K562 (cell line): ENCODE data around the gene TUT1. TPM values are rescaled to one million over a fixed set of nuclear protein-coding genes. Genes with fewer than 3 reads are reported as not detected.

ENCODE experiments used
- CBFB ChIP-seq: sonication (generic); formaldehyde crosslinking; IDR thresholded peaks from 2 replicates; pipeline ENCODE4 v1.4.0; 2020; ENCODE audit warnings: mild to moderate bottlenecking, missing genetic modification reagents
- CTBP1 ChIP-seq: fragments of 450-650 bp; IDR thresholded peaks from 2 replicates; pipeline ENCODE4 v1.6.1; 2016; ENCODE audit warnings: borderline replicate concordance
- KHSRP ChIP-seq: fragments of 450-650 bp; IDR thresholded peaks from 2 replicates; pipeline ENCODE4 v1.6.1; 2017
- PML ChIP-seq: IDR thresholded peaks from 2 replicates; pipeline ENCODE4 v1.6.1; 2012; ENCODE audit warnings: low read length, inconsistent platforms
- SIRT6 ChIP-seq: IDR thresholded peaks from one replicate; pipeline ENCODE4 v1.6.1; 2012; ENCODE audit warnings: low read depth, mild to moderate bottlenecking, control low read depth, inconsistent platforms, low read length, moderate library complexity
- TOE1 ChIP-seq, 2 experiments: fragments of 450-650 bp in 1 of 2; sonication (generic) in 1 of 2; formaldehyde crosslinking in 1 of 2; IDR thresholded peaks; 2 replicates each; pipeline versions ENCODE4 v1.7.1 to v1.8.0; 2016 to 2022; ENCODE audit warnings: borderline replicate concordance in 2 of 2, mild to moderate bottlenecking in 2 of 2, antibody characterized with exemption in 1 of 2, inconsistent platforms in 1 of 2, low read depth in 1 of 2, missing genetic modification reagents in 1 of 2, moderate library complexity in 1 of 2
- VEZF1 ChIP-seq: fragments of 200-800 bp; sonication (Bioruptor generic); IDR thresholded peaks from 2 replicates; pipeline ENCODE4 v1.6.1; 2017; ENCODE audit warnings: missing genetic modification characterization, missing compliant biosample characterization
- ZBED1 ChIP-seq: IDR thresholded peaks from 2 replicates; pipeline ENCODE4 v1.6.1; 2014
- ZC3H11A ChIP-seq: IDR thresholded peaks from 2 replicates; pipeline ENCODE4 v1.6.1; 2012; ENCODE audit warnings: low read depth, low read length, improper control_type of control experiment
- ZZZ3 ChIP-seq: fragments of 450-650 bp; IDR thresholded peaks from 2 replicates; pipeline ENCODE4 v1.6.1; 2016; ENCODE audit warnings: antibody characterized with exemption, mild to moderate bottlenecking, moderate library complexity
- polyA plus RNA-seq, 8 experiments: library from polyadenylated mRNA; depleted of rRNA in 4 of 8; stranded (reverse) in 5 of 8; unstranded in 3 of 8; fragments of >200 nt; fragmentation: Nextera tagmentation in 2 of 8; fragmentation: Illumina TruSeq in 1 of 8; extraction: Ambion mirVana in 2 of 8; extraction: Trizol in 1 of 8; gene quantifications; 2 replicates each; pipeline versions ENCODE4 v1.2.1 to v1.2.3, GENCODE V29; 2011 to 2014; ENCODE audit warnings: inconsistent platforms in 1 of 8, missing spikeins in 1 of 8
- total RNA-seq, 7 experiments: library from RNA; depleted of rRNA in 6 of 7; stranded (reverse); fragments of >200 nt in 6 of 7; fragmentation: Illumina TruSeq in 2 of 7; extraction: Trizol in 2 of 7; gene quantifications; 2 replicates each; pipeline versions ENCODE4 v1.2.1 to v1.2.3, GENCODE V29; 2011 to 2021; ENCODE audit warnings: low replicate concordance in 1 of 7
- TF ChIP-seq, protein P1 (sequence below): fragments of 250-450 bp; sonication (Bioruptor Pico); IDR thresholded peaks from 2 replicates; pipeline ENCODE4 v1.4.0; 2020; ENCODE audit warnings: mild to moderate bottlenecking, moderate library complexity, borderline replicate concordance
- TF ChIP-seq, protein P2 (sequence below), 2 experiments: fragments of 450-650 bp in 1 of 2; sonication (generic) in 1 of 2; formaldehyde crosslinking in 1 of 2; IDR thresholded peaks; 2 replicates each; pipeline versions ENCODE4 v1.7.1 to v1.9.0; 2016 to 2022; ENCODE audit warnings: inconsistent platforms in 1 of 2, mild to moderate bottlenecking in 1 of 2, missing genetic modification reagents in 1 of 2
- TF ChIP-seq, protein P3 (sequence below): sonication (generic); formaldehyde crosslinking; IDR thresholded peaks from 2 replicates; pipeline ENCODE4 v1.8.0; 2022; ENCODE audit warnings: missing genetic modification reagents, mild to moderate bottlenecking, borderline replicate concordance

TUT1 gene
- total and polyA plus RNA-seq, 9 of the 15 experiments (the other 6 are each of a cell fraction or from before 2014, with no cell fraction given), result 0.66 to 44.3 (median 15.7) TPM

GRCh38 chr11:62574363-62575071, 16.8 kb downstream of the TUT1 start (continued):
- TF ChIP-seq, protein P1, sequence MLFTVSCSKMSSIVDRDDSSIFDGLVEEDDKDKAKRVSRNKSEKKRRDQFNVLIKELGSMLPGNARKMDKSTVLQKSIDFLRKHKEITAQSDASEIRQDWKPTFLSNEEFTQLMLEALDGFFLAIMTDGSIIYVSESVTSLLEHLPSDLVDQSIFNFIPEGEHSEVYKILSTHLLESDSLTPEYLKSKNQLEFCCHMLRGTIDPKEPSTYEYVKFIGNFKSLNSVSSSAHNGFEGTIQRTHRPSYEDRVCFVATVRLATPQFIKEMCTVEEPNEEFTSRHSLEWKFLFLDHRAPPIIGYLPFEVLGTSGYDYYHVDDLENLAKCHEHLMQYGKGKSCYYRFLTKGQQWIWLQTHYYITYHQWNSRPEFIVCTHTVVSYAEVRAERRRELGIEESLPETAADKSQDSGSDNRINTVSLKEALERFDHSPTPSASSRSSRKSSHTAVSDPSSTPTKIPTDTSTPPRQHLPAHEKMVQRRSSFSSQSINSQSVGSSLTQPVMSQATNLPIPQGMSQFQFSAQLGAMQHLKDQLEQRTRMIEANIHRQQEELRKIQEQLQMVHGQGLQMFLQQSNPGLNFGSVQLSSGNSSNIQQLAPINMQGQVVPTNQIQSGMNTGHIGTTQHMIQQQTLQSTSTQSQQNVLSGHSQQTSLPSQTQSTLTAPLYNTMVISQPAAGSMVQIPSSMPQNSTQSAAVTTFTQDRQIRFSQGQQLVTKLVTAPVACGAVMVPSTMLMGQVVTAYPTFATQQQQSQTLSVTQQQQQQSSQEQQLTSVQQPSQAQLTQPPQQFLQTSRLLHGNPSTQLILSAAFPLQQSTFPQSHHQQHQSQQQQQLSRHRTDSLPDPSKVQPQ (CRISPR knock-in tag), result no peak
- TF ChIP-seq TOE1 (IDR thresholded peaks at IDR 0.05; ENCODE audit: borderline replicate concordance), result peak; percentile 40; the same call in 1 of the 2 replicates
- no peak for TF ChIP-seq TOE1 (CRISPR knock-in tag; IDR thresholded peaks at IDR 0.05; ENCODE audit: borderline replicate concordance, low read depth)
- no peak for TF ChIP-seq VEZF1 (CRISPR knock-in tag)
- TF ChIP-seq ZZZ3, result no peak
- TF ChIP-seq, protein P2, sequence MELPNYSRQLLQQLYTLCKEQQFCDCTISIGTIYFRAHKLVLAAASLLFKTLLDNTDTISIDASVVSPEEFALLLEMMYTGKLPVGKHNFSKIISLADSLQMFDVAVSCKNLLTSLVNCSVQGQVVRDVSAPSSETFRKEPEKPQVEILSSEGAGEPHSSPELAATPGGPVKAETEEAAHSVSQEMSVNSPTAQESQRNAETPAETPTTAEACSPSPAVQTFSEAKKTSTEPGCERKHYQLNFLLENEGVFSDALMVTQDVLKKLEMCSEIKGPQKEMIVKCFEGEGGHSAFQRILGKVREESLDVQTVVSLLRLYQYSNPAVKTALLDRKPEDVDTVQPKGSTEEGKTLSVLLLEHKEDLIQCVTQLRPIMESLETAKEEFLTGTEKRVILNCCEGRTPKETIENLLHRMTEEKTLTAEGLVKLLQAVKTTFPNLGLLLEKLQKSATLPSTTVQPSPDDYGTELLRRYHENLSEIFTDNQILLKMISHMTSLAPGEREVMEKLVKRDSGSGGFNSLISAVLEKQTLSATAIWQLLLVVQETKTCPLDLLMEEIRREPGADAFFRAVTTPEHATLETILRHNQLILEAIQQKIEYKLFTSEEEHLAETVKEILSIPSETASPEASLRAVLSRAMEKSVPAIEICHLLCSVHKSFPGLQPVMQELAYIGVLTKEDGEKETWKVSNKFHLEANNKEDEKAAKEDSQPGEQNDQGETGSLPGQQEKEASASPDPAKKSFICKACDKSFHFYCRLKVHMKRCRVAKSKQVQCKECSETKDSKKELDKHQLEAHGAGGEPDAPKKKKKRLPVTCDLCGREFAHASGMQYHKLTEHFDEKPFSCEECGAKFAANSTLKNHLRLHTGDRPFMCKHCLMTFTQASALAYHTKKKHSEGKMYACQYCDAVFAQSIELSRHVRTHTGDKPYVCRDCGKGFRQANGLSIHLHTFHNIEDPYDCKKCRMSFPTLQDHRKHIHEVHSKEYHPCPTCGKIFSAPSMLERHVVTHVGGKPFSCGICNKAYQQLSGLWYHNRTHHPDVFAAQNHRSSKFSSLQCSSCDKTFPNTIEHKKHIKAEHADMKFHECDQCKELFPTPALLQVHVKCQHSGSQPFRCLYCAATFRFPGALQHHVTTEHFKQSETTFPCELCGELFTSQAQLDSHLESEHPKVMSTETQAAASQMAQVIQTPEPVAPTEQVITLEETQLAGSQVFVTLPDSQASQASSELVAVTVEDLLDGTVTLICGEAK (IDR thresholded peaks at IDR 0.05), result no peak
- TF ChIP-seq, protein P2 (CRISPR knock-in tag; IDR thresholded peaks at IDR 0.05), result no peak
- TF ChIP-seq, protein P3, sequence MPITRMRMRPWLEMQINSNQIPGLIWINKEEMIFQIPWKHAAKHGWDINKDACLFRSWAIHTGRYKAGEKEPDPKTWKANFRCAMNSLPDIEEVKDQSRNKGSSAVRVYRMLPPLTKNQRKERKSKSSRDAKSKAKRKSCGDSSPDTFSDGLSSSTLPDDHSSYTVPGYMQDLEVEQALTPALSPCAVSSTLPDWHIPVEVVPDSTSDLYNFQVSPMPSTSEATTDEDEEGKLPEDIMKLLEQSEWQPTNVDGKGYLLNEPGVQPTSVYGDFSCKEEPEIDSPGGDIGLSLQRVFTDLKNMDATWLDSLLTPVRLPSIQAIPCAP (CRISPR knock-in tag), result no peak
- TF ChIP-seq SIRT6, result no peak
- TF ChIP-seq ZBED1, result no peak
- no peak for TF ChIP-seq PML
- no peak for TF ChIP-seq CBFB (CRISPR knock-in tag)
- TF ChIP-seq ZC3H11A, result no peak
- TF ChIP-seq CTBP1, result no peak
- TF ChIP-seq KHSRP, result no peak
